Ecto neural progenitor cell (in vitro differentiated cells): ENCODE results near the gene GPSM1.
"Not testable (repeated sequence)": the region's sequence is repeated elsewhere in the genome, so short reads cannot be mapped to it uniquely, and the experiment has no call there.

Experiments used
- DNase-seq: peaks from one replicate; pipeline ENCODE4 v3.0.0-alpha.2; 2018; ENCODE audit warnings: low spot score

GPSM1 gene

GRCh38 chr9:136318111-136318775 lies 9.1 kb upstream of the GPSM1 start:
- no peak for DNase-seq

DNA sequence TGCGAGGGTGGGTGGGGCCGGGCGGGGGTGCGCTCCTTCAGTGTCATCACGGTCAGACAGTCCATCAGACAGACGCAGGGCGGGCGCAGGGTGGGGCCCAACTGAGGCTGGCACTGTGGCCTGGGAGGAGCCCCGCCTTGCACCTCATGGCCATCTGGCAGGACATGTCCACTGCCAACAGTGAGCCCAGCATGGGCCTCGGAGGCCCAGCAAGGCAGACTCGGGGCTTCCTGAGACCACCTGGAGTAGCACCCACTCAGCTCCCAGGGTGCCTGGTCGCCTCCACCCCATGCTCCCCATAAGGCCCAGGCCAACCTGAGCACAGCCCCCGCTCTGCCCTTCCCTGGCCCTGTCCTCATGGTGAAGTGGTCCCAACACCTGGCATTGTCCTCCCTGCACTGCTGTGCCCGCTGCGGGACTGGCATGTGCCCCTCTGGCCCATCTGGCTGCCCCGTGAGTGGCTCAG lies 8.5 kb upstream of the GPSM1 start:
- DNase-seq, result no peak

DNA sequence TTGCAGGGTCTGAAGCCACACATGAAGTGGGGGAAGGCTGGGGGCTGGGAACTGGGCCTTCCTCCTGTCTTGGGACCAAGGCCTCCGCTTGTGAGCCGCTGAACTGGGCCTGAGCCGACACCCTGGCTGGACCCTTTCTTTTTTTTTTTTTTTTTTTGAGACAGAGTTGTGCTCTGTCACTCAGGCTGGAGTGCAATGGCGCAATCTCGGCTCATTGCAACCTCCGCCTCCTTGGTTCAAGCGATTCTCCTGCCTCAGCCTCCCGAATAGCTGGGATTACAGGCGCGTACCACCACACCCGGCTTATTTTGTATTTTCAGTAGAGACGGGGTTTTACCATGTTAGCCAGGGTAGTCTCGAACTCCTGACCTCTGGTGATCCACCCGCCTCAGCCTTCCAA lies 8.1 kb upstream of the GPSM1 start:
- DNase-seq, result not testable (repeated sequence)

DNA sequence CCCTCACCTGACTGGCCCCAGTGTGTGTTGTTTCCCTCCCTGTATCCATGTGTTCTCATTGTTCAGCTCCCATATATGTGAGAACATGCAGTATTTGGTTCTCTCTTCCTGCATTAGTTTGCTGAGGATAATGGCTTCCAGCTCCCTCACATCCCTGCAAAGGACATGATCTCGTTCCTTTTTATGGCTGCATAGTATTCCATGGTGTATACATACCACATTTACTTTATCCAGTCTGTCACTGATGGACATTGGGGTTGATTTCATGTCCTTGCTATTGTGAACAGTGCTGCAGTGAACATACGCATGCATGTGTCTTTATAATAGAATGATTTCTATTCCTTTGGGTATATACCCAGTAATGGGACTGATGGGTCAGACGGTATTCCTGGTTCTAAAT lies 7.4 kb upstream of the GPSM1 start:
- not testable (repeated sequence) for DNase-seq

DNA sequence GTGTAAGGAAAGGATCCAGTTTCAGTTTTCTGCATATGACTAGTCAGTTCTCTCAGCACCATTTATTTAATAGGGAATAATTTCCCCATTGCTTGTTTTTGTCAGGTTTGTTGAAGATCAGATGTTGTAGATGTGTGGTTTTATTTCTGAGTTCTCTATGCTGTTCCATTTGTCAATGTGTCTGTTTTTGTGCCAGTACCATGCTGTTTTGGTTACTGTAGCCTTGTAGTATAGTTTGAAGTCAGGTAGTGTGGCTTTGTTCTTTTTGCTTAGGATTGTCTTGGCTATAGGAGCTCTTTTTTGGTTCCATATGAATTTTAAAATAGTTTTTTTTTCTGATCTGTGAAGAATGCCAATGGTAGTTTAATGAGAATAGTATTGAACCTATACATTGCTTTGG lies 6.4 kb upstream of the GPSM1 start:
- not testable (repeated sequence) for DNase-seq

GRCh38 chr9:136321561-136321960 lies 5.8 kb upstream of the GPSM1 start:
- no peak for DNase-seq

GRCh38 chr9:136322756-136323330 lies 4.5 kb upstream of the GPSM1 start:
- no peak for DNase-seq

GRCh38 chr9:136323371-136323789 lies 4.0 kb upstream of the GPSM1 start:
- DNase-seq, result no peak

GRCh38 chr9:136324501-136325300 lies 2.6 kb upstream of the GPSM1 start:
- DNase-seq, result no peak

DNA sequence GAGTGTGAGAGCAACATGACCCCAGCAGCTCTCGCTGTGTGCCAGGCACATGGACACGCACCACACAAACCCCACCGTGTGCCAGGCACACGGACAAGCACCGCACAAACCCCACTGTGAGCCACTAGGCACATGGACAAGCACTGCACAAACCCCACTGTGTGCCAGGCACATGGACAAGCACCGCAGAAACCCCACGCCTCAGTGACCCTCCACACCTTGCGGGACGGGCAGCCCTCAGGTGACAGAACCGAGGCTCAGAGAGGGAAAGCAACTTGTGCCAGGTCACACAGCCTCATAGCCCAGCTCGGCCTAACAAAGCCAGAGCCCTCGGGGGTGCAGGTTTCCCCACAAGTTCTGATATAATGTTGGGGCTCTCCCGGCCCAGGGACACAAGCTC lies 2.0 kb upstream of the GPSM1 start:
- no peak for DNase-seq

DNA sequence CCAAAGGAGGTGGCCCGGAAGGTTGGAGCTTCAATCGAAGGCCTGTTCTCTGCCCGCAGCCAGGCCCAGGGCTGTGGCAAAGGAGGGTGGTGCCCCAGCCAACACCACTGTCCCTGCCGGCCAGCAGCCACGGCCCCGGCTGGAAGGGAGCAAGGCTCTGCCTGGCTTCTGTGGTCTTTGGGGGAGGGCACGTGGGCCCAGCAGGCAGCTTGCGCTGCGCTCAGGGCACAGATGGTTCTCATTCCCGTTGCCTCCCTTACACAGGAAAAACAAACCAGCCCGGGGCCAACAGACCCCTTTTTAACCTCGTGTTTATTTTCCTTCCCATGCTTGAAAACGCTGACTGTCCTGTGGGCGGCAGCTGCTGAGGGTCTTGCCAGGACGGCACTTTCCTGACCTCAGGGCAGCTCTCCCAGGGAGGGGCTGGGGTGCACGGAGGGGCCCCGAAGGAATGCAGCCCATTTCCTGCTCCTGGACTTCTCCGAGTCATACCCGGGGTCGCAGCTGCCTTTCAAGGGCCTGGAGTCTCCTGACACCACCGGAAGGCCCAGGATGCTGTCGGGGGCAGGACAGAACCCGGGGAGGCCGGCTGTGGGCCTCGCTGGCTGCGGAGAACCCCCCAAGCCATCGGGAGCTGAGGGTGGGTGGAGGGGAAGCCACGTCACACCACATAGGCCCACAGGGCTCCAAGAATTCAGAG lies 1.1 kb upstream of the GPSM1 start:
- DNase-seq, result no peak

- DNase-seq, result no peak
Observed at GRCh38 chr9:136326761-136327303, 507 bp upstream of the GPSM1 start.

DNA sequence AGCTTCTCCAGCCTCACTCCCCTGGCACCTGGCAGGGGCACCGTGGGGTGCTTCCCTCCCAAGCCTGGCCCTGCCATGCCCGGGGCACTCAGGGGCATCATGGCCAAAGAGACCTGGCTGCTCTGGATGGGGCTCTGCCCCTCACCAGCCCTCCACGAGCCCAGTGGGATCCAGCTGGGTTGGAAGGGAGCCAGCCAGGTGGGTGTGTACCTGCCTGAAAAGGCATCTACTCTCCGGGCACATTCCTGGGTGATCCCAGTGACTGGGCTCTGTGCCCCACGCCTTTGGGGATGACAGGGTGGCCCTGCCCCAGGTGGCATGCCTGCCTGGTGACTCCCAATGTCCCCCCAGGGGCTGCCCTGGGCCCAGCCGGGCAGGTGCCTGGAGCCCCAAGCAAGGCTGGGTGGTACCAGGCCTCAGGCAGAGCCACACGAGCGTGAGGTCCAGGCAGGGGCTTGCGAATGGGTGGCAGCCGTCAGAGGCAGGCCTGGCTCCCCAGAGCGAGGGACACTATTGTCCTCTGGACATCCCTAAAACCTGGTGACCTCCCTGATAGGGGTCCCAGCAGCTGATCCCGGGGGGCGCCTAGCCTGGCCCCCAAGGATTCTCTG lies 777 bp downstream of the GPSM1 start:
- no peak for DNase-seq

DNA sequence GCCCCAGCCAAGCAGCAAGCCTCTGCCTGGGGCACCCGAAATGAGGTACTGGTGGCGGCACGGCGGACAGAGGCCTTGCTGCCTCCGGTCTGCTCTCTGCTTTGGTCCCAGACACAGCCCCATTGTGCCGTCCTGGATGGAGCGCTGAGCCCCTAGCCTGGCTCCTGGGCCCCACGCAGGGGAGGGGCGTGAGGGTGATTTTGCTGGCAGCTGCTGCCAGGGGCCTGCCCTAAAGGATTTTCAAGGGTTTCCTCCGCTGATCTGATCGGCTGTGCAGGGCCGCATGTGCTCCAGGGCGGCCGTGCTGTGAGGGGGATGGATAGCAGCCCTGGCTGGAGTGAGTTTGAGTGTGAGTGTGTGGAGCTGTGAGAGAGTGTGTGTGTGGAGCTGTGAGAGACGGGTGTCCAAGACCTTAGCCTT lies 1.3 kb downstream of the GPSM1 start:
- DNase-seq, result peak; percentile 70

DNA sequence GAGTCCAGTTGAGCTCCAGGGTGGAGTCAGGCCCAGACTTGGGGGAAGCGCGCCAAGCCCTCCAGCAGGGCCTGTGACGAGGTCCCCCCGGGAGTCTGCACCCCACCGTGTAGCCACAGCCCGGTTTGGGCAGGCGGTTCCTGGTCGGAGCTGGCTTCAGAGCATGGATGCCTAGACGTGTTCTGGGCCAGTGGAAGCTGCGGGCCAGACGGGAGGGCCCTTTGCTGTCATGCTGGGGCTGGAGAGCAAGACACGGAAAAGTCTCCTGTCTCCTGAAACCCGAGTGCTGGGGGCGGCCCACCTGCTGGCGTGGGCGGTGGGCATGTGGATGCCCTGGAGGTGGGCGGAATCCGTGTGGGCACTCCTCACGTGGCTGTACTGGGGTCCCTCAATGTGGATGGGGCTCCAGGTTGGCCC lies 1.9 kb downstream of the GPSM1 start:
- DNase-seq, result no peak

GRCh38 chr9:136329636-136330405 lies 2.5 kb downstream of the GPSM1 start:
- no peak for DNase-seq

- no peak for DNase-seq
Observed at GRCh38 chr9:136330406-136330990, 3.2 kb downstream of the GPSM1 start.

- no peak for DNase-seq
Observed at GRCh38 chr9:136331030-136331429, 3.7 kb downstream of the GPSM1 start.

DNA sequence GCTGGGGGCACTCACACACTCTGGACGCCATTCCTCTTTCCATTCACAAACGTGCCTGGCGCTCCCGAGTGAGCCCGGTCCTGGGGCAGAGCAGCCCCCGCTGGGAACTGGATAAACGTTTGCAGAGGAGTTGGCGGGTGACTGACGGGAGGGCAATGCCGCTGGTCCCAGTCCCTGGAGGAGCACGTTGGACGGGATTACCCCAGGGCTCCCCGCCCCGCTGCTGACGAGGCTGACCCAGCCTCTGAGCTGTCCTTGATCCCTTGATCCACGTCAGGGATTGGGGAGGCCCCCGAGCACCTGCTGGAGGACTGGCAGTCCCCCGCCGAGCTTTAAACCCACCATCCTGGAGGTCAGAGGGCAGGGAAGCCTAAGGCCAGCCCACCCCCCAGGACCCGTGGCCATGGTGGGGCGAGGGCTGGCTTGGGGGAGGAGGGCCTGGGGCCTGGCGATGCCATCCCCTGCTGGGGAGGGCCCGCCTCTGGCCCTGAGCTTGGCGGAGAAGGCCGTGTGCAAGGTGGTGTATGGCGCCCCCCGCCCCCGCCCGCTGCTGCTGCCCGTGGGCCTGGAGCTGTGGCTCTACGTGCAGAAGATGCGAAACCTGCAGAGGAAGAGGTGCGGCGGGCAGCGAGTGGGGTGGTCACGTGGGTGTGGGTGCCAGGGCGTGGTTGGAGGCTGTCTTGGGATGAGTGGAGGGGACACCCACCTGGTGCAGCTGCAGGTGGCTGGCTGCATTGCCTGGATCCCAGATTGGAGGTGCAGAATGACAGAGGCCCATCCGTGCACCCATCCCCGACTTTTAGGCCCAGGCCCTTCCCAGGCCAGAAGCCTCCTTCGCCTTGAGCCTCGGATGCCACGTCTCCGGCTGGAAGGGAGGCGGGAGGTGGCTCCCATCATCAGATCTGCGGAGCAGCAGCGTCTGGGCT lies 4.5 kb downstream of the GPSM1 start:
- no peak for DNase-seq
